Measurements from ENCODE around the gene HMG20A.

The HMG20A gene

DNA sequence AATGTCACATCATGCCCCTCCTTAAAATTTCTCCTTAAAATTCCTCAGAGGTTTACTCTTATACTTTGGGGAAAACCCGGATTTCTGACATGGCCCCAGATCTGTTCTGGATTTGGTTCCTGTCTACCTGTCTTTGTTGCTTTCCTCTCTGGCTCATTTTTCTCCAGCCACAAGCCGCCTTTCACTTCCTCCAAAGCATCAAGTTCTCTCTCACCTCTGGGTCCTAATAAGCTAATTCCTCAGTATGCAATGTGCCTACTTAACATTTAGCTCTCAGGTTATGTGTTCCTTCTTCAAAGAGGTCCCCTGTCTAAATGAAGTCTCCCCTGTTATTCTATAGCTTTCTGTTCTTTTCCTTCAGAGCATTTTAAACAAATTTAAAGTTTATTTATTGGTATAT, 16.1 kb downstream of the HMG20A start:
- no peak for DNase-seq

DNA sequence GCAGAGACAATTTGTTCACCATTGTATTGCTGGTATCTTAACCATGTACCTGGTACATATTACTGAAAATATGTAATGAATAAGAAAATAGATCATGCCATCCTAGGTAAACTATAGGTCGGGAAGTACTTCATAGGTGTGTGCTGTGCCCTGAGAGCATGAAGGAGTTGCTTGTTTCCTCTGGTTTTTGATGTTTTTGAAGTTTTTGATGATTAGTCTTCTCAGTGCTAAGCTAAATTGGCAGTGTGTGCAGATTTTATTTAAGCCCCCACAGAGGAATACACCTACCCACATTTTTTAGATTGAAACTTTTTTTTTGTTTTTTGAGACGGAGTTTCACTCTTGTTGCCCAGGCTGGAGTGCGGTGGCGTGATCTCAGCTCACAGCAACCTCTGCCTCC, 16.6 kb downstream of the HMG20A start:
- no peak for DNase-seq

DNA sequence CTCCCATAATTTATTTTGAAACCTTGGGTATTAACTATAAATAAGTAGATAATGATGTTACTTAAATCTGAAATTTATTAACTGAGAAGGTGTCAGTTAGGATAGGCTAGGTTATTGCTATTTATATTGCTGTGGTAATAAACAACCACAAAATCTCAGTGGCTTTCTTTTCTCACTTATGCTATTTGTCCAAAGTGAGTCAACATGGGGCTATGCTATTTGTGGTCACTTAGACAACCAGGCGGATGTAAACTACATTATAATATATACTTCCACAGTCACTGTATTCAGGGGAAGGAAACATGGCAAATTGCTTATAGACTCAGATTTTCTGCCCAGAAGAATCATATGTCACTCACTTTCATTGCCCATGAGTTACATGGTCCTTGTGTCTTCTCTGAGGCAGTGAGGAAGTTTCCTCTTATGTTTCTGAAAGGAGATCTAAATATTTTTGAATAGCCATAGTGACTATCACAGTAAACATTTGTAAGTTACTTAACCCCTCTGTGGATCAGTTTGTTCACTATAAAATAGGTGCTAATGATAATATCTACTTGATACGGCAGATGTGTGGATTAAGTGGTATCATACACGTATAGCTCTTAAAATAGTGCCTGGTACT, 19.8 kb downstream of the HMG20A start:
- DNase-seq, result no peak

DNA sequence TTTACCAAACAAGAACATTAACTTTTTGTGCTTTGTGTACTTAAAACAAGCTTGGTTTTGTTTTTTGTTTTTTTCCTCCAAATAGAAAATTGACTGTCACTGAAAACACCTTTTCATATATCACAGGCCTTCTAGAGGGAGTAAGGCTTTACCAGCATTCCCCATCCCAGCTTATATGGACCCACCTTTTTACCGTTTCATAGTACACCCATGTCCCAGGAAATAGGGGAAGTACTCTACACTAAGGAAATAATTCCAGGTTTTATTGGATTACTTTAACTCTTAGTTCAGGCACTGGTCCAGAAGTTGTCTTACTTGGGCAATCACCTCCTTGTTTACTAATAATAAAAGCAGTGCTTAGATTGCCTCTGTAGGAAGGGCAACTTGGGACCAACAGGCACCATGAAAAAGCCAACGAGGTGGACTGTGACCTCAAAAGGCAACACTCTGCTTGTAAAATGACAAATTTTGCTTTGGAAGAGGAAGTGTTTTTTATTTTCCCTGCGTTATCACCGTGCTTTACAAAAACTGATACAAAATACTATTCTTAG, 26.2 kb downstream of the HMG20A start:
- DNase-seq, result no peak

DNA sequence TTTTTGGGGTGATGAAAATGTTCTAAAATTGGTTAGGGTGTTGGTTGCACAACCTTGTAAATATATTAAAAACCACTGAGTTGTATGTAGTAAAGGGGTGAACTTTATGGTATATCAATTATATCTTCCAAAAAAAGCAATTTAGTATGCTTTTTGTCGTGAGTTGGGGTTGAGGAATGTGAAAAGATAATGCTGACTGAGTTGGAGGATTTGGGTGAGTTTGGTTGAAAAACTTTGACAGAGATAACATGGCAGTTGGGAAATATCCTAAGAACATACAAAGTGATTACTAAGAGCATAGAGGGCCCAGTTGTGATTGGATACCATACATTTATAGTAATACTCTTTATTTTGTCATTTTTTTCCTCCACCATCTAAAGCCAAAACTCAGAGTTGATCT, 33.6 kb downstream of the HMG20A start:
- no peak for DNase-seq

DNA sequence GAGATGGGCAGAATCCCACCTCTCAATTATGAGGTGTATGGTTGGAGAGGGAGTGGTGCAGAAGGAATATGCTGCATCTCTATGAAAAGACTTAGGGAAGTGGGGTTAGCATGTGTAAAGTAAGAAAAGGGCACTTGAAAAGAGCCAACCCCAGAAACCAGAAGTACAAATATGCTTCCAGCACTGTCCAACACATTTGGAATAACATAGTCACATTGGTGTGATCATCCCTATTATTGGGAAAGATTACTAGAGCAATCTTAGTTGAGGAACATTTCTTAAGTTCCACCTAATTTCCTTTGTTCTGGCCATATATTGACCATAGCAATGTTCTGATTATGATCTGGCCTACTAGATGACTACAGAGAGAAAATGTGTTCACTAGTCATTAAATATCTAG, 34.3 kb downstream of the HMG20A start:
- no peak for DNase-seq

DNA sequence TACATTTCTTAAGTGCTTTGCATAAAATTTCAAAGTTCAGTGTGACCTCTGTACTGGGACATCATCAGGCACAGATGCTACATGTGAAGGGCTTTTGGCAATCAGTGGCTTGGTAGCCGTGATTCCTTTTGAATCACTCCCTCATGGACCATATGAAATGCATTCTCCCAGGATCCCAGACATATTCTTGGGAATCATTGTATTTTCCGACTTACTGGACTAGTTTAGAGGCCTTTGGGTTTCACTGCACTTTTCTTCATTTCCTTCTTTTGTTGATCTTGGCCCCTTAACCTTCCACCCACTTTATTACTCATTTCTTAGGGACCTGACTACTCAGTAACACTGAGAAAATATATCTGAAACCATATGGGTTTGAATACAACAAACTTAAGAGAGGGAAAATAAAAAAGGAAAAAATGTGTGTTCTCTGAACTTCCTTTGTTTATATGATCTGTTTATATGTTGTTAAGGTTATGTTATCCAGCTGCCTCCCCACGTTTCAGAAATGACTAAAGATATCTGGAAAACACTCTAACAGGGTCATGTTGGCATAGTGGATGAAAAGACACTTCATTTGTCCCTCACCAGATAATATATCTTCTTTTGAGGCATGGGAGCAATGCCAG, 35.1 kb downstream of the HMG20A start:
- DNase-seq, result no peak

DNA sequence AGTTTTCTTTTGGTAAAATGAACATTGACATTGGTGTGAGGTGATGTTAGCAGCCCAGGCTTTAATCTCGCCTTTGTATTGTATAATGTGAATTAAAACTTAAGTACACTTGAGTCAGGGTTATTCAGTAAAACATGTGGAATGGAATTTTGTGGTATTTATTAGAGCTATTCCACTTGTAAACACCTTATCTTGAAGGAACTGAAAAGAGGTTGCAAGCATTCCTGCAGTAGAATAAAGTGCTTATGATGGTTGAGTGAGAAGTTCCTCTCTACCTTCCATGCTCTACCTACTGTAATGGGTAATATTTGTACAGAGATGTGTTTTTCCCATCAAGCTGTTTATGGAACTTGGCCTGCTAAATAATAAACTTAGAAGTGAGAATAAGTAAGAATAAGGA, 36.1 kb downstream of the HMG20A start:
- DNase-seq, result peak; percentile 46

DNA sequence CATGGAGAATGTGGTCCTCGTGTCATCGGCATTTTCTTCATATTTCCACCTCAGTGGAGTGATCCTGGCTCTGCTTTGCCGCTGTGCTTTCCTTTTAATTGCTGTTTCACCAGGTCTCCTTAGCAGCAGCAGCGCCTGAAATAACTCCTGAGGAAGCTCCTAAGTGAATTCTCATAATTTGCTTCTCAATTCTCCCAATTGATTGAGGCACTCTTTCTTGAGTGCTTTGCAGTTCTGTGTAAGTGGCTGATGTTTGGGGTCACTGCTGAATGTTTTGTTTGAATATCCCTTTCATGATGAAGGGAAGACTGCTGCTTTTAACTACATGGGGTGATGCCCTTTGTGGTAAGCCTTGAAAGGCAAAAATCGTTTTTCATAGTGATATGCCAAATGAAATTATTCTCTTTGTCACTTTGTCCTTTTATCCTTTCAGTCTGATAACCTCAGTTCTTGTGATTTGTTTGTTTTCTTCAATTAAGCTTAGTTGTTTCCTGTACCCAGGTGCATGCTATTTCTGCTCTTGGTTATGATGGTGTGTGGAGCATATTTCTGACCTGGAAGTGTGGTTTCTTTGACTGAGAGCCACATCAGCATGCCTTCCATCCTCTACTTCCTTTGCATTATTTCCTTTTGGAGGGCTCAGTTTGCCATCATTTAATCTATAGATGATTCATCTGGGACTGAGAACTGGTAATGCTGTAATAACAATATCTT, 36.7 kb downstream of the HMG20A start:
- peak; percentile 47 for DNase-seq

DNA sequence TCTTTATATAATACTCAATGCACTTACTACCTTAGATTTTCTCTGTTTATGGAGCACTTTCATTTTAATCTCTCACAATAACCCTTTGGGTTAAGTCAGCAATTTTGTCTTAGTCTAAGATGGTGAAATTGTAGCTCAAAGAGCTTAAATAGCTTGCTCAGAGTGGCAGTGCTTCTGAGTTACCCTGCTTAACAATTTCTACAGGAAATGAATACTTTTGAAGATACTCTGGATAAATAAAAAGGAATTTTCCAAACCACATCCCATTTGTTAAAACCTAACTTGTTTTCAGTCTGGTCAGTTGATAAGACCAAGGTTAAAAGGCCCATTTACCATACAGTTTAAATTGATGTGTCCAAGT, 37.2 kb downstream of the HMG20A start:
- DNase-seq, result no peak

DNA sequence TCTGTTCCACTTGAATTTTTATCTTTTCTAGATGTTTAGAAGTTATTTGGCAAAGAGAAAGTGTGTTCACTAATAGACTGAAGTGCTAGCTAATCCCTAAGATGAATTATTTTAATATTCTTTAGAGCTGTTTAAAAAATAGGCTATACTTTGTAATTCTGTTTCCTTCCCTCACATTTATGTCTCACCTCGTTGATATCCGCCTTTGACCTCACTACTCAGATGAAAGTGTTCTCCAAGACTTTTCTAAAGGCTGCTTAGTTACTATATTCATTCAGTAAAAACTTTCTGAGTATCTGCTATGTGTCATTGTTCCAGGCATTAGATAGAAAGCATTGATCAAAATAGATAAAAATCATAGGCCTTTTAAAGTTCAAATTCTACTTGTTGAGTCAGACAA, 38.3 kb downstream of the HMG20A start:
- no peak for DNase-seq

DNA sequence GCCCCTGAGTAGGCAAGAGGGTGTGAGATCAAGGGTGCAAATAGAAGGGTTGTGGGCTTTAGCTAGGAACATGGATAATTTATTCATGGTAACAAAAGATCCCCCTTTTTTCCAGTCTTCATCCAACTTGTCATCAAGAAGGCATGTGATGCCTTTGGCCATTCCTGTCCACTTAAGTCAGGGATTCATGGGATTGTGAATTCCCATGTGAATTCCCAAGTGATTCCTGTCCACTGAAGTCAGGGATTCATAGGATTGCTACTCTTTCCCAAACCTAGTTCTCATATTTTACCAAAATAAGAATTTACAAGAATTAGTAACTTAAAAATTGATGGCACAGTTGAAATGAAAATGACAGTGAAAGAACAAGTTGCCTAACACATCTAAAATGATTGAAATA, 40.8 kb downstream of the HMG20A start:
- no peak for DNase-seq

DNA sequence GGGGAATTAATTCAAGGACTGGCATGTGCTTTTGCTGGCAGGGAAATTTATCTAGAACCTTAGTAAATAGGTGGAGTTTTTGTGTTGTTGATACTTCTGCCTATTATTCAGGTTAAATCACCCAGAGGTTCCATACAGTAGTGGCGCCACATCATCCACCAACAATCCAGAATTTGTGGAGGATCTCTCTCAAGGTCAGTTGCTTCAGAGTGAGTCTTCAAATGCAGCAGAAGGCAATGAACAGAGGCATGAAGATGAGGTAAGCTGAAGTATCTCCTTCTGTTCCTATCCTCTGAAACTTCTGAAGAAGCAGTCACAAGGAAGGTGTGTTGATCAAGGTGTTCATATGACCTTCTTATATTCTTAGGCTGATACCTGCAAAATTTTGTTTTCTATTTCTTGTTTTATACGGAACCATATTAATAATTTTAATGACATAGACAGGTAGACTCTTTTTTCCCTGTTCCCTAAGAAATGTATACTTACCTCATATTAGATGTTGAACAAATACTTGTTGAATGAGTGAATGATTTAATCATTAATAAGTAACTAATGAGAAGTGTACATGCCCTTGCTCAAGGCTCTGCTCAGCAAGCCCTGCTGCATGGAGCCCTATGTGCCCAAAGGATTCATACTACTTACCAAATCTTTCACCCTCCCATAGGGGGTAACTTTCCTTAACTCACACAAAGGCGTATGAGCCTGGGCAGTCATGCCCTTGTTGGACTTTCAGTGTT, 43.6 kb downstream of the HMG20A start:
- DNase-seq, result no peak

DNA sequence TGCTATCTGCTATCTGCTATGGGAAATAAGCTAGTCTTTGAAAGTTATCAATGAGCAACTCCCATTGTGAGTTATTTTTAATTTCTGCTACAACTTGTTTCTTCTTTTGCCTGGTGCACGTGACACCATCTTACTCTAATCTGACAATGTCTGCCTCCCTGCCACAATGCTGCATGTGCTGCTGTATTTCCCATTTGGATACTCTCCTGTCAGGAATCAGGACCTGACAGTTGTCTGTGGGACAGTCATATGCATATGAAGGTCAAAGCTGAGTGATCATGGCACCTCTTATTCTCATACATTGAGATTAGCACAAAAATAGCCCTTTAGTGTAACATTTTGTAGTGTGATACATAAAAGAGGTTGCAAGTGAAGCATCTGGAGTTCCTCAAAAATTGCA, 45.8 kb downstream of the HMG20A start:
- DNase-seq, result no peak

DNA sequence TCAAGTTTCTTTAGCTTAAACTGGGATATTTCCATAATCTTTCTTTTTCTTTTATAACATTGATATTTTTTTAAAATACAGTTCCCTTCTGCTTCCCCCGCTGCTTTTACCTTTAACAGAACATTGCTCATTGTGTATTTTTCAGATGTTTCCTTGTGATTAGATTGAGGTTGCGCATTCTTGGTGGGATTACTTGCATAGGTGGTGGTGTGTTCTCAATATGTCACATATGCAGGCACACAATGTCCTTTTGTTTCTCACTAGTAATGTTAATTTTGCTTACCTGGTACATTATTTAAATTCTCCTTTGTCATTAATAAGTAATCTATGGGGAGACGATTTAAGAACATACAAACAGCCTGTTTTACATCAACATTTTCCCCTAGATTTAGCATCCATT, 48.2 kb downstream of the HMG20A start:
- DNase-seq, result no peak

DNA sequence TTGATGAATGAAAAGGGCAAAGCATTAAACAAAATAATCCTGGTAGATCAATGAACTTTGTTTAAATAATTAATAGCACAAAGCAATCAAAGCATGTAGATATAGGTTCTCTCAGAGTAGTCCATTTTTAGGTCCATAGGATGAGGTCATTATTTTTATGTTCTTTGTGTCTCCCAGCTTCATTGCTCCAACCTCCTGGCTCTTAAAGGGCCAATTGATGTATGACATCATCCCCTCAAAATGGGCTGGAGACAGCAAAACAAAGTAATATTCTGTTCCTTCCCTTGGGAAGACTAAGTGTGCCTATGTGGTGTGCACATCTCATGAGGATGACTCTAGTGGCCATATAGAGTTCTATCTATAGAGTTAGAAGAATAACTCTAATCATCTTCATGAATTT, 49.5 kb downstream of the HMG20A start:
- no peak for DNase-seq

DNA sequence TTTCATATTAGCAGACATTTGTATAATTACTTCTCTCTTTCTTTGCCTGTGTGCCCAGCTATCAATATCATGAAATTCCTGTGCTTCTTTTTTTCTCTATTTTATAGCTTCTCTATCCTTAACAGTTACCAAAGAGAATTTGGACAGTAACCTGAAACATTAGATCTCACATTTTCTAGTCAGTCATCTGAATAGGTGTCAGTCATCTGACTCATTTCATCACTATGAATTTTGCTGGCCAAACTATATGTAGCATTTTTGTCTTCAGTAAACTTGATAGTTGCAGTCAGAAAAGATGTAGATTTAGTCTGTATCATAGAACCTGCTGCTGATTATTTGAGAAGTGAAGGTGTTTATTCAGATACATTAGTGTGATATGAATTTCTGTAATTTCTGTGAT, 52.6 kb downstream of the HMG20A start:
- DNase-seq, result no peak

DNA sequence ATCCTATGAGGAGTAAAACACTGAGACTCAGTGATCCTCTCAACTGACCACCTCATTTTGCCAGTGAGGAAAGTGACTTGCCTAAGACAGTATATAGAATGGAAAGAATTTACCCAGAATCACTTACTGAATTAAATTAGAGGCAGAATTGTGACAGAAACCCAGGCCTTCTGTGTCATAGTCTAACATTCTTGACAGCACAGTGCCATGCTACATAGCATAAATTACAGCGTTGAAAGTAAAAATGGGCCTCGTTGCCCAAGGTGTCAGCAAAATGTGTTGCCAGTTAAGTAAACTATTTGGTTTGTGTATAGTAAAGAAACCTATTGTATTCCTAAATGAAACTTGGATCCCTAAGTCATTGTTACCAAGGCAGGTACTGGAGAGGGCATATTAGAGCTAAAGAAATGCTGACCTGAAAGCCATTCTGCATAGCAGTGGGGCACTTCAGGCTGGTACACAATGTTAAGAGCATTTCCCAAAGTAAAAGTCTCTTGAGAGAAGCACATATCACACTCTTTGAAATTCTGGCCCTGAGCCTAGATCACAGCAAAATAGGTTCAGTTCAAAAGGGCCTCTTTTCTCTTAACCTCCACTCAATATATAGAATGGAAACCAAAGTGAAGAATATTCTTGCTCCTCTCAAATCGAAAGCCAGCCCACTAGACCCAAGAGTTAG, 53.8 kb downstream of the HMG20A start:
- DNase-seq, result peak; percentile 70

DNA sequence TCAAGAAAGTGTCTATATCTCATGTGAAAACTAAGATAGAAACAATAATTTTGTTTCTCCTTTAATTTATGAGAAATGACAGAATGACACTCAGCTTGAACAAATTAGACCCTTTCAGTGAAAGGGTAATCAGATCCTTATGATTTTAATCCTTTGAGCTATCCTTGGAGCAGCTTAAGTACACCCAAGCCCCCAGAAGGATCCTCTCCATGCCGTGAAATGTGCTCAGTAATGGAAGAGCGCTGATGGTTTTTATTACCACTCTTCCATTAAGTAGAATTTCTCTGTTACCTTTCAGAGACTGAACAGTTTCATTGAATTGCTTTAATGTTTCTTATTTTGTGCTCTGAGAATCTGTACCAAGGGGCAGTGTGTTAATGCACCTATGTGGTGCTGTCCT, 54.3 kb downstream of the HMG20A start:
- peak; percentile 73 for DNase-seq

DNA sequence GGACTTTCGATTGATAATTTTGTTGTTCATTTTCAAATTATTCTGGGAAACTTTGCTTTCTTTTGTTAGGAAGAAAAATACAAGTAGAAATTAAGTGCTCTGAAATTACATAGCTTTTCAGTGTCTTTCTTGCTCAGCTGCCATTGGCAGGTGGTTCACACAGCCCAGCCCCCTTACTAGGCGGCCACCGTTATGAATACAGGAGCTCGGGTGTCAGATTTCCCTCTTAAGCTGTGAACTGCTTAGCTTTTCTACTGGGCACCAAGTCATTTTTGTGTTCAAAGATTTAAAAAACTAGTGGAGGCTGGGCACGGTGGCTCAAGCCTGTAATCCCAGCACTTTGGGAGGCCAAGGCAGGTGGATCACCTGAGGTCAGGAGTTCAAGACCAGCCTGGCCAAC, 55.2 kb downstream of the HMG20A start:
- peak; percentile 35 for DNase-seq

DNA sequence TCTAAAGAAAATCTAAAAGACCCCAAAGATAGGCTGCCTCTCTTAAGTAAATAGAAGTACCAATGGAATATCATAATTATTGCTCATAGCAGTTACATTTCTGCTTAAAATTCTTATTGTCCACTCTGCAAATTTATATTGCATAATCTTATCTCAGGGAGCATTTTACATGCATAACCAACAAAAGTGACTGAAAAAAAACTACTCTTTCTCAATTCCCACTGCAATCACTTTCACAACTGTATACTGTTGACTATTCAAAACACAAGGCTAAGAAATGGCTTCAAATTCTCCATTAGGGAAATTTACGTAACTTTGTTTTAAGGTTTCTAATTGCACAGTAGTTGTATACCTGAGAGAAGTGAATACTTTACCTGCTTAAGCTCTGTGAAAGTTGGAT, 56.3 kb downstream of the HMG20A start:
- DNase-seq, result no peak

DNA sequence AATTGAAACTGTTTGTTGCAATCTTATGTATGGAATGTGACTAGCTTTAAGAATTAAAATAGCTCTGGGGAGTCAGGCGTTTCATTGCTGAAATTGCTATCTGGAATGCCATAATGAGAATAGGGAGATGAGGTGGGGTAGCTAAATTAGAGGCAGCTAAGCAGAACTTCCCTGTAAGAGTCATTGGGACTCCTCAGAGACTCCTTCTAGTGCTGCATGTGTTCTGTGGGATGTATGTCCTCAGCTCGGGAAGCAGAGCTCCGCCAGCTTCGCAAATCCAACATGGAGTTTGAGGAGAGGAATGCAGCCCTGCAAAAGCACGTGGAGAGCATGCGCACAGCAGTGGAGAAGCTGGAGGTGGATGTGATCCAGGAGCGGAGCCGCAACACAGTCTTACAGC, 57.4 kb downstream of the HMG20A start:
- DNase-seq, result no peak

DNA sequence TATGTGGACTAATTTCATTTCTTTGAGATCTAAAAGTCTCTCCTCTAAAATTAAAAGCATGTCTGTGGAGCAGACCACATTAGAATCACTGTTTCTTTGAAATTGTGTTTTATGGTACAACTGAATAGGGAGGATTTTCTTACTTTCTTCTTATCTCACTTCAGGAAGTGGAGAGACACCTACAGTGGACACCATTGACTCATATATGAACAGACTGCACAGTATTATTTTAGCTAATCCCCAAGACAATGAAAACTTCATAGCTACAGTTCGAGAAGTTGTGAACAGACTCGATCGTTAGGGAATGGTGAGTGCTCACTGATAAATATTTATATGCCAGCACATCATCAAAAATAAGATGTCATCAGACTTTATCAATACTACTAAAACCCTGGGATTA, 58.3 kb downstream of the HMG20A start:
- DNase-seq, result no peak
